H9 (cell line): ENCODE data around the gene FAM3B. TPM values are rescaled to one million over a fixed set of nuclear protein-coding genes. Genes with fewer than 3 reads are reported as not detected.

Experiments used
- DNase-seq: peaks from one replicate; pipeline ENCODE4 v3.0.0-alpha.2; 2017
- H2AFZ ChIP-seq: one replicate; pipeline ENCODE4 v1.6.1; 2013; ENCODE audit warnings: mild to moderate bottlenecking, low read length, control low read depth, moderate library complexity
- H2AK5ac ChIP-seq: 2 replicates; pipeline ENCODE4 v1.6.1; 2013; ENCODE audit warnings: low read length, control low read depth, mixed read lengths; ENCODE audit not compliant: insufficient read length
- H2BK120ac ChIP-seq: one replicate; pipeline ENCODE4 v1.6.1; 2013; ENCODE audit warnings: low read depth, mild to moderate bottlenecking, low read length, control low read depth, inconsistent platforms; ENCODE audit not compliant: poor library complexity, severe bottlenecking
- H2BK12ac ChIP-seq: 2 replicates; pipeline ENCODE4 v1.6.1; 2013; ENCODE audit warnings: low read length, control low read depth, mixed read lengths, low read depth; ENCODE audit not compliant: insufficient read length
- H2BK15ac ChIP-seq: 2 replicates; pipeline ENCODE4 v1.6.1; 2013; ENCODE audit warnings: low read depth, low read length, control low read depth
- H2BK20ac ChIP-seq: one replicate; pipeline ENCODE4 v1.6.1; 2013; ENCODE audit warnings: low read depth, mild to moderate bottlenecking, low read length, control low read depth, inconsistent platforms; ENCODE audit not compliant: poor library complexity, severe bottlenecking
- H2BK5ac ChIP-seq: 2 replicates; pipeline ENCODE4 v1.6.1; 2013; ENCODE audit warnings: low read length, control low read depth, mixed read lengths; ENCODE audit not compliant: insufficient read length
- H3K14ac ChIP-seq: 2 replicates; pipeline ENCODE4 v1.6.1; 2013; ENCODE audit warnings: low read length, control low read depth; ENCODE audit not compliant: insufficient read depth
- H3K18ac ChIP-seq: 2 replicates; pipeline ENCODE4 v1.6.1; 2013; ENCODE audit warnings: low read depth, mild to moderate bottlenecking, mixed read lengths, low read length, control low read depth; ENCODE audit not compliant: insufficient read length
- H3K23ac ChIP-seq: 2 replicates; pipeline ENCODE4 v1.6.1; 2013; ENCODE audit warnings: low read length, control low read depth, mixed read lengths, low read depth; ENCODE audit not compliant: insufficient read length
- H3K23me2 ChIP-seq: 2 replicates; pipeline ENCODE4 v1.6.1; 2013; ENCODE audit warnings: low read depth, mild to moderate bottlenecking, mixed read lengths, low read length, control low read depth; ENCODE audit not compliant: insufficient read length, poor library complexity, severe bottlenecking
- H3K27ac ChIP-seq: 2 replicates; pipeline ENCODE4 v1.5.1; 2013; ENCODE audit warnings: low read length, control low read depth, mixed read lengths, low read depth; ENCODE audit not compliant: insufficient read length
- H3K27me3 ChIP-seq: 2 replicates; pipeline ENCODE4 v1.6.1; 2013; ENCODE audit warnings: low read length, control low read depth, inconsistent platforms; ENCODE audit not compliant: insufficient read depth
- H3K4ac ChIP-seq: 2 replicates; pipeline ENCODE4 v1.6.1; 2013; ENCODE audit warnings: low read depth, mild to moderate bottlenecking, control low read depth, inconsistent platforms, low read length, moderate library complexity
- H3K4me1 ChIP-seq: 2 replicates; pipeline ENCODE4 v1.6.1; 2013; ENCODE audit warnings: low read length, control low read depth, inconsistent platforms; ENCODE audit not compliant: insufficient read depth
- H3K4me2 ChIP-seq: 2 replicates; pipeline ENCODE4 v1.6.1; 2013; ENCODE audit warnings: low read length, control low read depth, mixed read lengths; ENCODE audit not compliant: insufficient read length, insufficient read depth
- H3K56ac ChIP-seq: 2 replicates; pipeline ENCODE4 v1.6.1; 2013; ENCODE audit warnings: low read depth, mild to moderate bottlenecking, mixed read lengths, low read length, control low read depth; ENCODE audit not compliant: insufficient read length
- H3K79me1 ChIP-seq: 2 replicates; pipeline ENCODE4 v1.6.1; 2013; ENCODE audit warnings: low read depth, mild to moderate bottlenecking, moderate library complexity, low read length, control low read depth, inconsistent platforms; ENCODE audit not compliant: insufficient read depth, poor library complexity, severe bottlenecking
- H3K79me2 ChIP-seq: 2 replicates; pipeline ENCODE4 v1.6.1; 2013; ENCODE audit warnings: low read length, control low read depth, inconsistent platforms; ENCODE audit not compliant: insufficient read depth
- H3K9ac ChIP-seq: 2 replicates; pipeline ENCODE4 v1.6.1; 2013; ENCODE audit warnings: low read length, control low read depth, mixed read lengths; ENCODE audit not compliant: insufficient read length; ENCODE audit errors: extremely low read depth
- H3K9me3 ChIP-seq: one replicate; pipeline ENCODE4 v1.6.1; 2013; ENCODE audit warnings: low read depth, low read length, inconsistent platforms; ENCODE audit not compliant: control insufficient read depth
- H3T11ph ChIP-seq: one replicate; pipeline ENCODE4 v1.6.1; 2013; ENCODE audit warnings: mild to moderate bottlenecking, low read length, control low read depth, inconsistent platforms
- H4K20me1 ChIP-seq: one replicate; pipeline ENCODE4 v1.6.1; 2013; ENCODE audit not compliant: control insufficient read depth, insufficient read length, insufficient read depth
- H4K5ac ChIP-seq: 2 replicates; pipeline ENCODE4 v1.6.1; 2013; ENCODE audit warnings: low read depth, mild to moderate bottlenecking, mixed read lengths, low read length, control low read depth; ENCODE audit not compliant: insufficient read length
- H4K8ac ChIP-seq: replicated peaks from 2 replicates; pipeline ENCODE4 v1.6.1; 2013; ENCODE audit warnings: low read length, control low read depth, mixed read lengths, low read depth; ENCODE audit not compliant: insufficient read length
- H4K91ac ChIP-seq: 2 replicates; pipeline ENCODE4 v1.6.1; 2013; ENCODE audit warnings: low read depth, mild to moderate bottlenecking, moderate library complexity, mixed read lengths, low read length, control low read depth; ENCODE audit not compliant: insufficient read length
- H3K27ac Mint-ChIP-seq, 3 experiments: 2 replicates in 2 of 3; 3 replicates in 1 of 3; pipeline ENCODE4 v1.8.0; 2020 to 2021; ENCODE audit warnings: mixed read lengths in 3 of 3, mild to moderate bottlenecking in 1 of 3, moderate library complexity in 1 of 3
- H3K27me3 Mint-ChIP-seq: 2 replicates; pipeline ENCODE4 v1.8.0; 2021; ENCODE audit warnings: low read depth, mild to moderate bottlenecking, moderate library complexity, mixed read lengths
- H3K36me3 Mint-ChIP-seq, 3 experiments: 2 replicates in 2 of 3; 3 replicates in 1 of 3; pipeline ENCODE4 v1.8.0; 2020 to 2021; ENCODE audit warnings: low read depth in 3 of 3, mixed read lengths in 3 of 3; ENCODE audit not compliant: insufficient read depth in 1 of 3
- H3K4me1 Mint-ChIP-seq, 2 experiments: 2 replicates each; pipeline ENCODE4 v1.8.0; 2020; ENCODE audit warnings: mixed read lengths in 2 of 2
- H3K4me3 Mint-ChIP-seq, 2 experiments: 2 replicates in 1 of 2; 3 replicates in 1 of 2; pipeline ENCODE4 v1.8.0; 2020 to 2021; ENCODE audit warnings: mild to moderate bottlenecking in 2 of 2, mixed read lengths in 2 of 2, moderate library complexity in 1 of 2
- H3K9me3 Mint-ChIP-seq, 2 experiments: 2 replicates in 1 of 2; 3 replicates in 1 of 2; pipeline ENCODE4 v1.8.0; 2020; ENCODE audit warnings: mild to moderate bottlenecking in 2 of 2, mixed read lengths in 2 of 2, moderate library complexity in 1 of 2
- CTCF ChIP-seq: fragments of 200-600 bp; sonication (generic); conservative IDR thresholded peaks from 3 replicates; pipeline ENCODE4 v1.8.0; 2021; ENCODE audit warnings: antibody characterized with exemption, mild to moderate bottlenecking
- WGBS: extraction: QIAGEN DNeasy Blood & Tissue Kit; methylation state at CpG from one replicate; pipeline ENCODE4 v1.1.7; 2013; ENCODE audit warnings: missing lambda C conversion rate, low lambda C conversion rate, mixed read lengths; ENCODE audit not compliant: insufficient read length; ENCODE audit errors: extremely low coverage; 5-methylcytosine and 5-hydroxymethylcytosine counted together
- total RNA-seq: library from RNA; stranded (reverse); gene quantifications from 2 replicates; pipeline ENCODE4 v1.2.1, GENCODE V29; 2021

Gene FAM3B
- total RNA-seq, 1 experiment from 2014 or later: 5.0 TPM

GRCh38 chr21:41366522-41367151, 50.0 kb downstream of the FAM3B start:
- no peak overlapping the region for H2BK5ac ChIP-seq
- H3K14ac ChIP-seq: no peak overlapping the region
- no peaks in the 10 kb centered on the region for H4K20me1 ChIP-seq
- Mint-ChIP-seq H3K9me3 (no peaks in the 10 kb centered on the region; a peak in 1 of 5 replicates), H3K4me3 (no peak overlapping the region), H3K27ac (no peak overlapping the region), H3K4me1 (peaks cover 7 to 30% of the 10 kb centered on the region in 2 experiments), H3K27me3 (peaks cover 15% of the 10 kb centered on the region), H3K36me3 (no peaks in the 10 kb centered on the region)
- no peak overlapping the region for H3T11ph ChIP-seq
- no peak overlapping the region for H3K56ac ChIP-seq
- H2BK12ac ChIP-seq: no peak overlapping the region
- no peak overlapping the region for H2BK15ac ChIP-seq
- no peaks in the 10 kb centered on the region; the same call in 1 of the 2 replicates for H3K27me3 ChIP-seq
- no peak overlapping the region for H2BK20ac ChIP-seq
- H3K4ac ChIP-seq: no peak overlapping the region
- no peak overlapping the region for H3K9ac ChIP-seq
- H2AK5ac ChIP-seq: no peak overlapping the region
- no peak for DNase-seq
- H3K4me1 ChIP-seq: no peaks in the 10 kb centered on the region; the same call in 1 of the 2 replicates
- no CpG with 5 or more reads among the region's 12 CpGs for WGBS
- no peak overlapping the region for H3K27ac ChIP-seq
- H2AFZ ChIP-seq: no peak overlapping the region
- H3K9me3 ChIP-seq: no peaks in the 10 kb centered on the region
- no peak overlapping the region for H4K5ac ChIP-seq
- H3K23me2 ChIP-seq: peaks cover 8% of the 10 kb centered on the region
- no peaks in the 10 kb centered on the region for H3K79me1 ChIP-seq
- H3K4me2 ChIP-seq: no peak overlapping the region
- no peaks in the 10 kb centered on the region for H3K79me2 ChIP-seq
- H3K23ac ChIP-seq: no peak overlapping the region
- H4K91ac ChIP-seq: no peak overlapping the region
- no peak overlapping the region for H4K8ac ChIP-seq
- no peak for TF ChIP-seq CTCF
- no peak overlapping the region for H3K18ac ChIP-seq
- H2BK120ac ChIP-seq: no peak overlapping the region
